ENCODE data around the gene CKB.

DNA sequence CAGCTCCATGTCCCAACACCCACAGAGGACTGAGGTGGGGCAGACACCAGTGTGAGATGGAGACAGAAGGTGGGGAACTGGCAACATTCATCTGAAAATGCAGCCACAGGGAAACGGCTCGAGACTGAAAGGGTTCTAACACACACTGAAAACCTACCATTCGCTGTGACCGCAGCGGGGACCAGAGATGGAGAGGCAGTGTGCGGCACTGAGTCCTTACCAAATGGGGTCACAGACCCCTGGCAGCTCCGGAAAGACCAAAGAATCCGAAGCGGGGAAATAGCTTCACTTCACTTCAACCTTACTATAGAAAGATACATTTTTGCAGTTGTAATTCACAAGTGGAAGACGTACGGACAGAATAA lies 30.2 kb upstream of the CKB start:
- TF ChIP-seq, protein P1, sequence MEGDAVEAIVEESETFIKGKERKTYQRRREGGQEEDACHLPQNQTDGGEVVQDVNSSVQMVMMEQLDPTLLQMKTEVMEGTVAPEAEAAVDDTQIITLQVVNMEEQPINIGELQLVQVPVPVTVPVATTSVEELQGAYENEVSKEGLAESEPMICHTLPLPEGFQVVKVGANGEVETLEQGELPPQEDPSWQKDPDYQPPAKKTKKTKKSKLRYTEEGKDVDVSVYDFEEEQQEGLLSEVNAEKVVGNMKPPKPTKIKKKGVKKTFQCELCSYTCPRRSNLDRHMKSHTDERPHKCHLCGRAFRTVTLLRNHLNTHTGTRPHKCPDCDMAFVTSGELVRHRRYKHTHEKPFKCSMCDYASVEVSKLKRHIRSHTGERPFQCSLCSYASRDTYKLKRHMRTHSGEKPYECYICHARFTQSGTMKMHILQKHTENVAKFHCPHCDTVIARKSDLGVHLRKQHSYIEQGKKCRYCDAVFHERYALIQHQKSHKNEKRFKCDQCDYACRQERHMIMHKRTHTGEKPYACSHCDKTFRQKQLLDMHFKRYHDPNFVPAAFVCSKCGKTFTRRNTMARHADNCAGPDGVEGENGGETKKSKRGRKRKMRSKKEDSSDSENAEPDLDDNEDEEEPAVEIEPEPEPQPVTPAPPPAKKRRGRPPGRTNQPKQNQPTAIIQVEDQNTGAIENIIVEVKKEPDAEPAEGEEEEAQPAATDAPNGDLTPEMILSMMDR (conservative IDR thresholded peaks at IDR 0.05; ENCODE audit: low read length) = no peak
- TF ChIP-seq EZH2phosphoT487 (IDR thresholded peaks at IDR 0.05; ENCODE audit: borderline replicate concordance) = no peak

Measured in Loucy (cell line).